ENCODE data around the gene PLA2G3. TPM values are rescaled to one million over a fixed set of nuclear protein-coding genes. Genes with fewer than 3 reads are reported as not detected.

The PLA2G3 gene
- total RNA-seq, 1 experiment from 2014 or later, result 18.3 TPM

- TF ChIP-seq GABPB1 (CRISPR knock-in tag; IDR thresholded peaks at IDR 0.05) (peak; percentile 58; the same call in 1 of the 2 replicates), ZNF138 (CRISPR knock-in tag; conservative IDR thresholded peaks at IDR 0.05) (no peak), ZNF121 (CRISPR knock-in tag; IDR thresholded peaks at IDR 0.05) (no peak), TCF7 (CRISPR knock-in tag; IDR thresholded peaks at IDR 0.05; ENCODE audit: low read depth) (no peak)
Observed at GRCh38 chr22:31122532-31123291, 17.6 kb downstream of the PLA2G3 start, which contains the start of gene INPP5J (continued).

GRCh38 chr22:31122196-31122531, 18.1 kb downstream of the PLA2G3 start:
- Mint-ChIP-seq H3K27ac (no peak overlapping the region), H3K4me3 (no peak overlapping the region; the same call in 1 of the 2 replicates), H3K4me1 (peaks cover 29% of the 10 kb centered on the region), H3K36me3 (no peaks in the 10 kb centered on the region), H3K27me3 (ENCODE audit: low read depth) (peaks cover 3% of the 10 kb centered on the region; the same call in 1 of the 2 replicates), H3K9me3 (no peaks in the 10 kb centered on the region)
- DNase-seq (ENCODE audit: low spot score), result no peak
- TF ChIP-seq IRF2 (CRISPR knock-in tag; IDR thresholded peaks at IDR 0.05; ENCODE audit: borderline replicate concordance, low read depth), result no peak
- TF ChIP-seq SMAD3 (CRISPR knock-in tag; IDR thresholded peaks at IDR 0.05; ENCODE audit: borderline replicate concordance), result no peak
- TF ChIP-seq NFATC4 (CRISPR knock-in tag; IDR thresholded peaks at IDR 0.05), result no peak
- TF ChIP-seq ZNF138 (CRISPR knock-in tag; conservative IDR thresholded peaks at IDR 0.05), result no peak
- no peak for TF ChIP-seq RELA (CRISPR knock-in tag; IDR thresholded peaks at IDR 0.05; ENCODE audit: borderline replicate concordance)
- ATAC-seq, result no peak; the same call in 1 of the 2 replicates
- ChIA-PET CTCF (interaction anchor here (0.8 to 1.8 kb wide), 4 partner anchors 15 to 37 kb away, joined by 3 to 10 read pairs (median 4); partner anchors contain the start of gene SELENOM), POLR2A (interaction anchor here (0.5 to 0.8 kb wide), 2 partner anchors 18 to 547 kb away, joined by 4 read pairs; partner anchors contain the start of gene PLA2G3)

GRCh38 chr22:31121403-31121802, 18.9 kb downstream of the PLA2G3 start:
- H3K27me3 Mint-ChIP-seq (ENCODE audit: low read depth), result peaks cover 3% of the 10 kb centered on the region; the same call in 1 of the 2 replicates
- POLR2A ChIA-PET, result no interaction called here
- ATAC-seq (no peak), DNase-seq (ENCODE audit: low spot score) (no peak)
- no peaks in the 10 kb centered on the region for H3K9me3 Mint-ChIP-seq
- no peak overlapping the region for H3K4me3 Mint-ChIP-seq
- no peaks in the 10 kb centered on the region for H3K36me3 Mint-ChIP-seq
- CTCF ChIA-PET, result interaction anchor here (1.6 to 3.0 kb wide), 3 partner anchors 14 to 19 kb away, joined by 5 to 23 read pairs (median 15); partner anchors contain the start of genes PLA2G3 and SELENOM
- no peak overlapping the region for H3K27ac Mint-ChIP-seq
- peaks cover 28% of the 10 kb centered on the region for H3K4me1 Mint-ChIP-seq
- TF ChIP-seq NFYB (CRISPR knock-in tag; conservative IDR thresholded peaks at IDR 0.05; ENCODE audit: low read depth) (no peak), PRDM15 (CRISPR knock-in tag; IDR thresholded peaks at IDR 0.05) (no peak), NR2C2 (CRISPR knock-in tag; IDR thresholded peaks at IDR 0.05) (no peak), ZNF416 (CRISPR knock-in tag; IDR thresholded peaks at IDR 0.05) (no peak), ZNF138 (CRISPR knock-in tag; conservative IDR thresholded peaks at IDR 0.05) (no peak), GRHL2 (CRISPR knock-in tag; IDR thresholded peaks at IDR 0.05; ENCODE audit: insufficient replicate concordance, severe bottlenecking) (no peak), CREB1 (CRISPR knock-in tag; IDR thresholded peaks at IDR 0.05) (no peak), ZNF425 (CRISPR knock-in tag; conservative IDR thresholded peaks at IDR 0.05) (no peak), PREB (CRISPR knock-in tag; IDR thresholded peaks at IDR 0.05; ENCODE audit: borderline replicate concordance) (no peak), ATF6 (CRISPR knock-in tag; IDR thresholded peaks at IDR 0.05) (no peak), TP53 (CRISPR knock-in tag; IDR thresholded peaks at IDR 0.05) (no peak), RELA (CRISPR knock-in tag; IDR thresholded peaks at IDR 0.05; ENCODE audit: borderline replicate concordance) (no peak), ESRRA (CRISPR knock-in tag; IDR thresholded peaks at IDR 0.05; ENCODE audit: borderline replicate concordance) (no peak), KAT7 (CRISPR knock-in tag; IDR thresholded peaks at IDR 0.05; ENCODE audit: borderline replicate concordance) (no peak), ATF2 (CRISPR knock-in tag; IDR thresholded peaks at IDR 0.05; ENCODE audit: borderline replicate concordance, low read depth) (no peak)

All from WTC11 (cell line).